NCI-H446 treated with DMSO at 0.1 percent for 48 hours (cell line): ENCODE data around the gene HENMT1.

ENCODE experiments used
- DNase-seq: peaks from one replicate; lab custom pipeline; 2025; lab: John Stamatoyannopoulos, UW

The HENMT1 gene

GRCh38 chr1:108627951-108628350 is 32.9 kb downstream of the HENMT1 start:
- no peak for DNase-seq

GRCh38 chr1:108627256-108627655 is 33.6 kb downstream of the HENMT1 start:
- no peak for DNase-seq

- no peak for DNase-seq
These were observed 36.8 kb downstream of the HENMT1 start for GRCh38 chr1:108624069-108624468.

DNA sequence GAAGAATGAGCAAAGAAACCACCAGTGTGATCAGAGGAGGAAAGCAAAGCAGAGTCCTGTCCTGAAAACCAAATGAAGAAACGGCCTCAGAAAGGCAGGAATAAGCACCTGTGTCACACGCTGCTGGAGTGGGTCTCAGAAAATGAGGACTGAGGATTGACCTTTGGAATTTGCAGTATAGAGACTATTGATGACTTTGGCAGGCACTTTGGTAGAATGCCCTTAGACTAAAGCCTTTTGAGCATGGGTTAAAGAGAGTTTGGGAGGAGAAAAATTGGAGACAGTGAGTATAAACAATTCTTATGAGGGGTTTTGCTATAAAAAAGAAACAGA is 43.2 kb downstream of the HENMT1 start:
- no peak for DNase-seq

- no peak for DNase-seq
These were observed 43.7 kb downstream of the HENMT1 start for GRCh38 chr1:108617008-108617723.

- no peak for DNase-seq
These were observed 45.3 kb downstream of the HENMT1 start for GRCh38 chr1:108615544-108615943.

- DNase-seq: no peak
These were observed 48.4 kb downstream of the HENMT1 start for GRCh38 chr1:108612496-108612895.

GRCh38 chr1:108611984-108612383 is 48.9 kb downstream of the HENMT1 start:
- DNase-seq: no peak

DNA sequence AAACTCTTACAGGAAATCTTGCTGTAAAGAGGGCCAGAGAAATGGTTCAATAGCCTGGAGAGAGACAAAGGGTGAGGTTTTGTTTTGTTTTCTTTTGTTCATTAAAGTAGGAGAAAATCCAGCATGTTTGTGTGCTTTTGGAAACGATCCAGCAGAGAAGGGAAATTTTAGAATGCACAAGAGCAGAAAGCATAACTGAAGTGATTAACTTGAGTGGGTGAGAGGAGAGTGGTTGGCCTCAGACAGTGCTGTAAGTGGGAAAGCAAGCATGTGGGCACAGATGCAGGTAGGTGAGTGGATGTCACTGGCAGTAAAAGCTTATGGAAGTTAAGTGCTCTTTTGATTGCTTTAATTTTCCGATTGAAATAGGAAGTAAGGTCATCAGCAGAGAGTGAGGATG is 50.8 kb downstream of the HENMT1 start:
- DNase-seq: no peak

- DNase-seq: no peak
These were observed 51.3 kb downstream of the HENMT1 start for GRCh38 chr1:108609483-108610049.

DNA sequence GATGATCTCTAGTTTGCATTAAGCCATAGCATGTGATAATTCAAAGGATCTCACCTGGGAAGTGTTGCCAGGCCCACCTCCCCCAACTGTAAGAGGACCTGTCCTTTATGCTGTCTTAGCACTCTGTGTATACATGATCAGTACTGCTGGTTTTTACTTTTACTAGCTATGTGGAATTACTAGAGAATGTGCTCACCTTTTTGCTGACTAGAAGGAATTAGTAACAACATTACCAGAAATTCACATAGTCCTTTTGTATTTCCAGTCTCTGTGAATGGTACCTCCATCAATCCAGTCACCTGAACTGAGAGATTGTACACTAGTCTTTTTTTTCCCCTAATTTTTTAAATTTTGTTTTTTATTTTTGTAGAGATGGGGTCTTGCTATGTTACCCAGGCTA is 54.4 kb downstream of the HENMT1 start:
- DNase-seq: no peak

DNA sequence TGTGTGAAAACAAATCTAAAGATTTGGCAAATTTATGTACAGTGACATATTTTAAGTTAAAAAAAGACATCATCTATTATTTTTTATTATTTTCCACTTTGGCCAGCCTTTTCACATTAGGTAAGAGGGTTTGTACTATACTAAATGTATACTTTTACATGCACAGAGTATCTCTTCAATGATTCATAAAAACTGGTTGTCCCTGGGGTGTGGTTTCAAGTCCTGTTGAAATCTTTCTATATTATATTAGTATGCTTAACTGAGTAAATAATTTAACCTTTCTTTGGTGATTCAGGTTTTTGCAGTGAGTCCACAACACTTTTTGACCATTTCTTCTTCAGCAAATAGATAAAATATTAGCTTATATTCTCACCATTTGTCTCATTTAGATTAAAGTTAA is 55.3 kb downstream of the HENMT1 start:
- no peak for DNase-seq

DNA sequence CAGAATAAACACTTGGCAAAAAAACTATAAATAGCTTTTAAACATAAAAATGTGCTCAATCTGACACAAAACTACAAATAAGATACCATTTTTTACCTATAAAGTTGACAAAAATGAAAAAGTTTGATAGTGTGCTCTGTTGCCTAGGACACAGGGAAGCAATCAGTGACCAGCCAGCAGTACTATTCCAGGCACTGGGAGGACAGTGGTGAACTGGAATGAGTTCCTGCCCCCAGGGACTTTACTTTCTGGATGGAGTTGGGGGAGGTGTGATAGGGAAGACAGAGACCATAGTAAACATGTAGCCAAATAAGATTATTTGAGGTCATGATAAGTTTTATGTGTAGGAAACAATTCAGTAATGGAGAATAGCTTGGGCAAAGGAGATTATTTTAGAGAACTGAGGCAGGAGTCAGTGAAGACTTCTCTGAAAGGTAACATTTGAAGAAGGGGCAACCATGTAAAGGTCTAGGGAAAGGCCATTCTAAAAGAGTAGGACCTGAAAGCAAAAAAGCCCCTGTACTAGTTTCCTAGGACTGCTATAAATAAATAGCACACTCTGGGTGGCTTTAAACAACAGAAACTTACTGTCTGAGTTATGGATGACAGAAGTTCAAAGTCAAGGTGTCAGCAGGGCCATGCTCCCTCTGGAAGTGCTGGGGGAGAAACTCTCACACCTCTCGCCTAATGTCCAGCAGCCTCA is 59.0 kb downstream of the HENMT1 start:
- no peak for DNase-seq

GRCh38 chr1:108600504-108600903 is 60.4 kb downstream of the HENMT1 start:
- DNase-seq: no peak

DNA sequence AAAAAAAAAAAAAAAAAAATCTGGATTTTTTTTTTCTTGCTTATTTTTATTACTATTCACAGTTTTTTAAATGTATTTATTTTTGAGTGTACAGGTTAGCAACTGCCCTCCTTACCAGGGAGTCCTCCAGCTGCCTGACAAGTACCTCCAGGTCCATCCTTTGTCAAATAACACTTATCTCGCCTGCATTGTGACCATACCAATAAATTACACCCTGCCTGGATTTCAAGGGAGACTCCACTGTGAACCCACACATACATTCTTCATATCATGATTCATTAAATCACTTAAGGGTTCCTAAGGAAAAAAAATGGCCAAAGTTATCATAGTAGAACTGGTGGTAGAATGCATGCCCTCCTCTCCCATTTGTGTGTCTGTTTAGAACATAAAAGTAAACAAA is 62.6 kb downstream of the HENMT1 start:
- DNase-seq: no peak
